DOHH2 (cell line): ENCODE results near the gene PTPRCAP.

Experiments
- H3F3A ChIP-seq: fragments of 200-600 bp; sonication (generic), shearing (Covaris generic); 2 replicates; pipeline ENCODE4 v1.6.0; 2016; ENCODE audit warnings: antibody characterized with exemption, mild to moderate bottlenecking; ENCODE audit not compliant: control insufficient read depth, insufficient read depth
- H3K27ac ChIP-seq: fragments of 200-600 bp; sonication (generic); 2 replicates; pipeline ENCODE4 v1.5.1; 2014; ENCODE audit warnings: low read depth, mild to moderate bottlenecking, low read length, moderate library complexity
- H3K27me3 ChIP-seq: fragments of 200-600 bp; sonication (generic); 2 replicates; pipeline ENCODE4 v1.6.1; 2014; ENCODE audit warnings: mild to moderate bottlenecking, low read length, mixed read lengths; ENCODE audit not compliant: control insufficient read depth
- H3K36me3 ChIP-seq: fragments of 200-600 bp; sonication (generic); 2 replicates; pipeline ENCODE4 v1.6.1; 2014; ENCODE audit warnings: mild to moderate bottlenecking, low read length, moderate library complexity, mixed read lengths; ENCODE audit not compliant: control insufficient read depth
- H3K4me1 ChIP-seq: fragments of 200-600 bp; sonication (generic); 2 replicates; pipeline ENCODE4 v1.6.1; 2014; ENCODE audit warnings: mild to moderate bottlenecking, low read length, mixed read lengths; ENCODE audit not compliant: control insufficient read depth
- H3K4me2 ChIP-seq: fragments of 200-600 bp; sonication (generic); 2 replicates; pipeline ENCODE4 v1.6.0; 2014; ENCODE audit warnings: mild to moderate bottlenecking, low read length, moderate library complexity
- H3K4me3 ChIP-seq: fragments of 200-600 bp; sonication (generic); 2 replicates; pipeline ENCODE4 v1.5.1; 2014; ENCODE audit warnings: mild to moderate bottlenecking, low read length, mixed read lengths
- H3K79me2 ChIP-seq: fragments of 200-600 bp; sonication (generic); 2 replicates; pipeline ENCODE4 v1.6.1; 2014; ENCODE audit warnings: mild to moderate bottlenecking, low read length, mixed read lengths; ENCODE audit not compliant: control insufficient read depth
- H3K9me2 ChIP-seq: fragments of 200-600 bp; sonication (generic); replicated peaks from 2 replicates; pipeline ENCODE4 v1.6.1; 2014; ENCODE audit warnings: mild to moderate bottlenecking, low read length, mixed read lengths; ENCODE audit not compliant: control insufficient read depth
- H3K9me3 ChIP-seq: fragments of 200-600 bp; sonication (generic); 2 replicates; pipeline ENCODE4 v1.6.1; 2014; ENCODE audit warnings: antibody characterized with exemption, low read length, mixed read lengths; ENCODE audit not compliant: control insufficient read depth, insufficient read depth
- H4K20me1 ChIP-seq: fragments of 200-600 bp; sonication (generic); 2 replicates; pipeline ENCODE4 v1.6.0; 2014; ENCODE audit warnings: low read depth, mild to moderate bottlenecking, antibody characterized with exemption, low read length, moderate library complexity; ENCODE audit not compliant: control insufficient read depth, insufficient read depth
- EZH2phosphoT487 ChIP-seq: fragments of 200-600 bp; sonication (generic); IDR thresholded peaks from 2 replicates; pipeline ENCODE4 v1.6.1; 2017; ENCODE audit warnings: borderline replicate concordance, mild to moderate bottlenecking, antibody characterized with exemption, low read length, moderate library complexity, mixed read lengths
- TF ChIP-seq, protein P1 (sequence below): fragments of 200-600 bp; sonication (generic); IDR thresholded peaks from one replicate; pipeline ENCODE4 v1.5.1; 2014; ENCODE audit warnings: antibody characterized with exemption, mild to moderate bottlenecking, low read depth, low read length; ENCODE audit not compliant: poor library complexity, severe bottlenecking

PTPRCAP gene

DNA sequence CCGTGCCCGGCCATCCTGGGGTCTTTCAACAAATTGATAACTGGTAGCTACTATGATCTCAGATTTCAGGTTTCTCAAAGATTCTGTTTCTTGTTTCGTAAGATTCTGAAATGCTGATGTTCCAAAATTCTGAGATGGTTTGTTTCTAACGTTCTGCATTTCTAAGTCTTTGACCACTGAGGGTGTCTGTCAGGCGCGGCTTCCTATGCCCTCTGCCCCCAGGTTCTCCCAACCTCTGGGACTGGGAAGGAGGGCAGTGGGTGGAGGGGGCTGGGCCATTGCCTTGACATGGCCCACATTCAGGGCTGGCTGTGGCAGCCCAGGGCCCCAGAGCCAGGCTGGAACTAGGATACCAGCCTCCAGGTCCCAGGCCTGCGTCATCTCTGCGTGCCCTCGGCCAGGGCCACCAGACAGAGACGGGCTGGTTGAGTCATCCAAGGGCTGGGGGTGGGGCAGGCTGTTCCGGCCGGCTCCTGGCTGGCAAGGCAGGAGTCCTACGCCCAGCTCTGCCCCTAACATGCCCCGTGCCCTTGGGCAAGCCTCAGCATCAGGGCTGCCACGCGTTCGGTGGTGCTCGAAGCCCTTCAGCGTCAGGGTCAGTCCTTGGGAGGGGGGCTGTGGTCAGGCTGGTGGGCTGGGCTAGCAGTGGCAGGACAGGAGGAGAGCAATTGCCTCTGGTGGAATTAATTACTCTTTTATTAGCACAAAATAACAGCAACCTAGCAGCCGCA lies 26.4 kb upstream of the PTPRCAP start:
- H3K79me2 ChIP-seq, result peaks cover 27% of the 10 kb centered on the region
- H4K20me1 ChIP-seq, result no peaks in the 10 kb centered on the region
- TF ChIP-seq, protein P1, sequence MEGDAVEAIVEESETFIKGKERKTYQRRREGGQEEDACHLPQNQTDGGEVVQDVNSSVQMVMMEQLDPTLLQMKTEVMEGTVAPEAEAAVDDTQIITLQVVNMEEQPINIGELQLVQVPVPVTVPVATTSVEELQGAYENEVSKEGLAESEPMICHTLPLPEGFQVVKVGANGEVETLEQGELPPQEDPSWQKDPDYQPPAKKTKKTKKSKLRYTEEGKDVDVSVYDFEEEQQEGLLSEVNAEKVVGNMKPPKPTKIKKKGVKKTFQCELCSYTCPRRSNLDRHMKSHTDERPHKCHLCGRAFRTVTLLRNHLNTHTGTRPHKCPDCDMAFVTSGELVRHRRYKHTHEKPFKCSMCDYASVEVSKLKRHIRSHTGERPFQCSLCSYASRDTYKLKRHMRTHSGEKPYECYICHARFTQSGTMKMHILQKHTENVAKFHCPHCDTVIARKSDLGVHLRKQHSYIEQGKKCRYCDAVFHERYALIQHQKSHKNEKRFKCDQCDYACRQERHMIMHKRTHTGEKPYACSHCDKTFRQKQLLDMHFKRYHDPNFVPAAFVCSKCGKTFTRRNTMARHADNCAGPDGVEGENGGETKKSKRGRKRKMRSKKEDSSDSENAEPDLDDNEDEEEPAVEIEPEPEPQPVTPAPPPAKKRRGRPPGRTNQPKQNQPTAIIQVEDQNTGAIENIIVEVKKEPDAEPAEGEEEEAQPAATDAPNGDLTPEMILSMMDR, result no peak
- TF ChIP-seq EZH2phosphoT487, result no peak
- no peaks in the 10 kb centered on the region for H3K9me2 ChIP-seq
- peaks cover 29% of the 10 kb centered on the region for H3F3A ChIP-seq
- H3K4me3 ChIP-seq, result peak overlapping the region; percentile 81
- H3K4me2 ChIP-seq, result peak overlapping the region; percentile 96
- H3K27ac ChIP-seq, result peak overlapping the region; percentile 65
- peaks cover 74% of the 10 kb centered on the region for H3K4me1 ChIP-seq
- no peaks in the 10 kb centered on the region for H3K27me3 ChIP-seq
- no peaks in the 10 kb centered on the region for H3K9me3 ChIP-seq
- peaks cover 21% of the 10 kb centered on the region for H3K36me3 ChIP-seq

DNA sequence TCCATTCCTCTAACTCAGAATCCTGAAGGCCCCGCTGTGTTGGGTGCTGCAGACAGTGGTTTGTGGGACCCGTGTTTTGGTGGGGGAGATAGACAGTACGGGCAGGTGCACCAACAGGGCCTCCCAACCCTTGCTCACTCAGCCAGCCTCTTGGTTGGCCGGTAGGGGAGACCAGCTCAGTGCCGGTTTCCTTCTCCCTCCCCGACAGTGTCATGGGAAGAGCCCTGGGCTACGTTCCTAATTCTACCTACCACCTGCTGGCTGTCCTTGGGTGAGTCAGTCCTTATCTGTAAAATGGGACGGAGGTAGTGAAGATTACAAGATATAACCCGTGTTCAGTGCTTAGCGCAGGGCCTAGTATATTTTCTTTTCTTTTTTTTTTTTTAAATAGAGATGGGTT lies 25.7 kb upstream of the PTPRCAP start:
- no peaks in the 10 kb centered on the region for H3K9me3 ChIP-seq
- peaks cover 78% of the 10 kb centered on the region for H3K4me1 ChIP-seq
- no peaks in the 10 kb centered on the region for H3K27me3 ChIP-seq
- H3K36me3 ChIP-seq, result peaks cover 21% of the 10 kb centered on the region
- no peak overlapping the region for H3K4me2 ChIP-seq
- peaks cover 29% of the 10 kb centered on the region for H3F3A ChIP-seq
- peaks cover 20% of the 10 kb centered on the region for H3K79me2 ChIP-seq
- H3K9me2 ChIP-seq, result no peaks in the 10 kb centered on the region
- no peak overlapping the region for H3K4me3 ChIP-seq
- H3K27ac ChIP-seq, result no peak overlapping the region
- H4K20me1 ChIP-seq, result no peaks in the 10 kb centered on the region
- TF ChIP-seq EZH2phosphoT487, result no peak
- TF ChIP-seq, protein P1, result no peak

DNA sequence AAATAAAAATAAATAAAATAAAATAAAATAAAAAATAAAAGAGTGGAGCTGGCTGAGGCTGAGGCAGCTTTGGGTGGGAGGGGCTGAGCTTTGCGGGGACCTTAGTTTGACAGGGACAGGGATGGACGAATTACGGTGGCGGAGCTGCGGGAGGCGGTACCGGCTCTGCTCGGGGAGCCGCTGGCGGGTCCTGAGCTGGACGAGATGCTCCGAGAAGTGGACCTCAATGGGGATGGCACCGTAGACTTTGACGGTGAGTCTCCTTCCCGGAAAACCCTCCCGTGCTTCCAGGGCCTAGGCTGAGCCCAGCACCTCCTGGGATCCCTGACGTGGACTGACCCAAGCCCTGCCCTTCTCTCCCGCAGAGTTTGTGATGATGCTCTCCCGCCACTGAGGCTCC lies 20.8 kb upstream of the PTPRCAP start:
- peak overlapping the region; percentile 94 for H3K27ac ChIP-seq
- no peaks in the 10 kb centered on the region for H3K9me2 ChIP-seq
- H4K20me1 ChIP-seq, result no peaks in the 10 kb centered on the region
- H3K36me3 ChIP-seq, result no peaks in the 10 kb centered on the region
- peaks cover 47% of the 10 kb centered on the region for H3K4me1 ChIP-seq
- TF ChIP-seq EZH2phosphoT487, result no peak
- TF ChIP-seq, protein P1, result no peak
- H3K4me2 ChIP-seq, result peak overlapping the region; percentile 71
- no peaks in the 10 kb centered on the region for H3K27me3 ChIP-seq
- peaks cover 26% of the 10 kb centered on the region for H3F3A ChIP-seq
- no peaks in the 10 kb centered on the region for H3K79me2 ChIP-seq
- H3K4me3 ChIP-seq, result peak overlapping the region; percentile 68
- no peaks in the 10 kb centered on the region for H3K9me3 ChIP-seq
